NCI-H146 treated with DMSO at 0.1 percent for 48 hours (cell line): ENCODE measurements around the gene PRAMEF2.
"Not testable (repeated sequence)": the region's sequence is repeated elsewhere in the genome, so short reads cannot be mapped to it uniquely, and the experiment has no call there.

Source experiments
- DNase-seq: peaks from one replicate; lab custom pipeline; 2025; ENCODE audit not compliant: unreplicated experiment; lab: John Stamatoyannopoulos, UW

PRAMEF2 gene

GRCh38 chr1:12856786-12857185 is at the start of gene PRAMEF2:
PRAMEF2 (plus strand) TSS chr1:12857086; CDS start chr1:12859010, 1,924 bp downstream.
- DNase-seq, result not testable (repeated sequence)

GRCh38 chr1:12809933-12810332 is 47.0 kb upstream of the PRAMEF2 start:
- DNase-seq, result no peak

- no peak for DNase-seq
These were observed 46.0 kb upstream of the PRAMEF2 start for GRCh38 chr1:12810691-12811408.

GRCh38 chr1:12811409-12811784 is 45.5 kb upstream of the PRAMEF2 start:
- no peak for DNase-seq

GRCh38 chr1:12819061-12819460 is 37.8 kb upstream of the PRAMEF2 start:
- not testable (repeated sequence) for DNase-seq

- not testable (repeated sequence) for DNase-seq
These were observed 25.6 kb upstream of the PRAMEF2 start, which contains the start of gene PRAMEF11 for GRCh38 chr1:12831310-12831709. PRAMEF11 (minus strand) TSS chr1:12831410; CDS start chr1:12828789, 2,621 bp downstream.

- DNase-seq, result not testable (repeated sequence)
These were observed 23.6 kb upstream of the PRAMEF2 start for GRCh38 chr1:12833251-12833650.

- not testable (repeated sequence) for DNase-seq
These were observed 8.3 kb upstream of the PRAMEF2 start, which contains the start of gene HNRNPCL1 for GRCh38 chr1:12848620-12849019. HNRNPCL1 (minus strand) TSS chr1:12848720; CDS start chr1:12848289, 431 bp downstream.

- no peak for DNase-seq
These were observed 5.1 kb upstream of the PRAMEF2 start for GRCh38 chr1:12851779-12852178.

GRCh38 chr1:12863131-12863880 is 6.4 kb downstream of the PRAMEF2 start:
- not testable (repeated sequence) for DNase-seq

- DNase-seq, result not testable (repeated sequence)
These were observed 21.6 kb downstream of the PRAMEF2 start for GRCh38 chr1:12878453-12878852.

- not testable (repeated sequence) for DNase-seq
These were observed 29.2 kb downstream of the PRAMEF2 start, which contains the start of gene PRAMEF4 for GRCh38 chr1:12886101-12886500. PRAMEF4 (minus strand) TSS chr1:12886201; CDS start chr1:12883394, 2,807 bp downstream.

- DNase-seq, result not testable (repeated sequence)
These were observed 41.3 kb downstream of the PRAMEF2 start, which contains the start of gene PRAMEF10 for GRCh38 chr1:12898170-12898569. PRAMEF10 (minus strand) TSS chr1:12898270; CDS start chr1:12895847, 2,423 bp downstream.

GRCh38 chr1:12899186-12899585 is 42.3 kb downstream of the PRAMEF2 start:
- not testable (repeated sequence) for DNase-seq

GRCh38 chr1:12903793-12904572 is 47.1 kb downstream of the PRAMEF2 start:
- DNase-seq, result not testable (repeated sequence)
